ENCODE data around the gene PDGFRB.

PDGFRB gene

DNA sequence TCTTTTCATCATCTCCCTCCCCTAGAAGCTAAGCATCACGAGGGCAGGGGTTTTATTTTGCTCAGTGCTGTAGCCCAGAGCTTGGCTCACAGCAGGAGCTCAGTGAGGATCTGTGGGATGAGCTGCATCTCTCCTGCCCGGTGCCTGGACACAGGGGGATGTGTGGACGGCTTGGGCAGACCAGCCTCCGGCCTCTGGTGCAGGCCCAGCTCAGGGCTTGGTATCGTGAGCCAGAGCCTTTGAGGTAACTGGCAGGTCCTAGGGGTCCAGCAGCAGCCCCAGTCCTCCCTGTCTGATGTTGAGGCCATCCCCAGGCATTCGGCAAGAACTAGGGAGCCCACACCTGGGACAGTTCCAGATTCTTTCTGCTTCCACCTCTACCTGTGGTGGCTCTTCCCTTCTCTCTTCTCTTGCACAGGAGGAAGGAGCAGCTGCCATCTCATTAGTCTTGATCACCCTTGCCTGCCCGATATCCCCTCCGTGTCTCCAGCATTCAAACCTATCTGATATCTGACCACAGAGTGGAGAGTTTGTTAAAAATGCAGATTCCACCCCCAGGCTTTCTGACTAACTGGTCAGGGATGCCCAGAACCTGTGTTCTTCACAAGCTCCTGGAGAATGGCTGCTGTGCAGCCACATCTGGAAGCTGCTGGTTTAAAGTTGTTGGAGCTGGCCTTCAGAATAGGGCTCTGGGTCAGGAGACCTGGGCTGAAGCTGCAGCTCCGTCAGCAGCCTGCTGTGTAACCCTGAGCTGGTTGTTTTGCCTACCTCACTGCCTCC, 26.3 kb upstream of the PDGFRB start:
- Histone ChIP-seq H4K20me1 (ENCODE audit: insufficient read depth, low read length) (no peaks in the 10 kb centered on the region), H2AFZ (ENCODE audit: low read depth, low read length) (no peak overlapping the region), H3K4me3 (ENCODE audit: low read length) (no peak overlapping the region), H3K27ac (ENCODE audit: low read length) (no peak overlapping the region), H3K27me3 (ENCODE audit: low read depth, low read length) (no peaks in the 10 kb centered on the region), H3K4me2 (ENCODE audit: low read length) (no peak overlapping the region), H3K36me3 (replicated peaks; ENCODE audit: low read depth, low read length) (no peaks in the 10 kb centered on the region), H3K79me2 (ENCODE audit: low read length) (no peaks in the 10 kb centered on the region), H3K4me1 (ENCODE audit: low read length) (peaks cover 9% of the 10 kb centered on the region; the same call in 1 of the 2 replicates), H3K9me3 (ENCODE audit: insufficient read depth, low read length) (no peaks in the 10 kb centered on the region), H3K9ac (ENCODE audit: low read length) (no peak overlapping the region)
- TF ChIP-seq EZH2phosphoT487 (IDR thresholded peaks at IDR 0.05; ENCODE audit: low read depth): no peak
- TF ChIP-seq, protein P1, sequence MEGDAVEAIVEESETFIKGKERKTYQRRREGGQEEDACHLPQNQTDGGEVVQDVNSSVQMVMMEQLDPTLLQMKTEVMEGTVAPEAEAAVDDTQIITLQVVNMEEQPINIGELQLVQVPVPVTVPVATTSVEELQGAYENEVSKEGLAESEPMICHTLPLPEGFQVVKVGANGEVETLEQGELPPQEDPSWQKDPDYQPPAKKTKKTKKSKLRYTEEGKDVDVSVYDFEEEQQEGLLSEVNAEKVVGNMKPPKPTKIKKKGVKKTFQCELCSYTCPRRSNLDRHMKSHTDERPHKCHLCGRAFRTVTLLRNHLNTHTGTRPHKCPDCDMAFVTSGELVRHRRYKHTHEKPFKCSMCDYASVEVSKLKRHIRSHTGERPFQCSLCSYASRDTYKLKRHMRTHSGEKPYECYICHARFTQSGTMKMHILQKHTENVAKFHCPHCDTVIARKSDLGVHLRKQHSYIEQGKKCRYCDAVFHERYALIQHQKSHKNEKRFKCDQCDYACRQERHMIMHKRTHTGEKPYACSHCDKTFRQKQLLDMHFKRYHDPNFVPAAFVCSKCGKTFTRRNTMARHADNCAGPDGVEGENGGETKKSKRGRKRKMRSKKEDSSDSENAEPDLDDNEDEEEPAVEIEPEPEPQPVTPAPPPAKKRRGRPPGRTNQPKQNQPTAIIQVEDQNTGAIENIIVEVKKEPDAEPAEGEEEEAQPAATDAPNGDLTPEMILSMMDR (IDR thresholded peaks at IDR 0.05; ENCODE audit: low read depth, low read length): no peak

DNA sequence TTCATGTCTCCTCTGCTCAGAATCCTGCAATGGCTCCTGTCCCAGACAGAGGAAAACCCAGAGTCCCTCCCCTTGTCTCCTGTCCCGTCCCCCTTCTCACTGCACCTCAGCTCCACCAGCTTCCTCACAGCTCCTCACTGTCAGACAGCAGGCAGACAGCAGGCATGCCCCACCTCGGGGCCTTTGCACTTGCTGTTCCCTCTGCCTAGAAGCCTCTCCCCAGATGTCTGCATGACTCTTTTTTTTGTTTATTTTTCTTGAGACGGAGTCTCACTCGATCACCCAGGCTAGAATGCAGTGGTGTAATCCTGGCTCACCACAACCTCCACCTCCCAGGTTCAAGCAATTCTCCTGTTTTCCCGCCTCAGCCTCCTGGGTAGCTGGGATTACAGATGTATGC, 25.4 kb upstream of the PDGFRB start:
- no peaks in the 10 kb centered on the region for H3K79me2 ChIP-seq (ENCODE audit: low read length)
- no peak overlapping the region for H3K9ac ChIP-seq (ENCODE audit: low read length)
- H3K27me3 ChIP-seq (ENCODE audit: low read depth, low read length): no peaks in the 10 kb centered on the region
- peaks cover 9% of the 10 kb centered on the region; the same call in 1 of the 2 replicates for H3K4me1 ChIP-seq (ENCODE audit: low read length)
- no peaks in the 10 kb centered on the region for H4K20me1 ChIP-seq (ENCODE audit: insufficient read depth, low read length)
- H3K27ac ChIP-seq (ENCODE audit: low read length): no peak overlapping the region
- TF ChIP-seq EZH2phosphoT487 (IDR thresholded peaks at IDR 0.05; ENCODE audit: low read depth): no peak
- TF ChIP-seq, protein P1 (IDR thresholded peaks at IDR 0.05; ENCODE audit: low read depth, low read length): no peak
- H3K9me3 ChIP-seq (ENCODE audit: insufficient read depth, low read length): no peaks in the 10 kb centered on the region
- no peak overlapping the region for H3K4me2 ChIP-seq (ENCODE audit: low read length)
- H3K36me3 ChIP-seq (replicated peaks; ENCODE audit: low read depth, low read length): no peaks in the 10 kb centered on the region
- peak overlapping the region; percentile 74; the same call in 1 of the 2 replicates for H2AFZ ChIP-seq (ENCODE audit: low read depth, low read length)
- no peak overlapping the region for H3K4me3 ChIP-seq (ENCODE audit: low read length)

DNA sequence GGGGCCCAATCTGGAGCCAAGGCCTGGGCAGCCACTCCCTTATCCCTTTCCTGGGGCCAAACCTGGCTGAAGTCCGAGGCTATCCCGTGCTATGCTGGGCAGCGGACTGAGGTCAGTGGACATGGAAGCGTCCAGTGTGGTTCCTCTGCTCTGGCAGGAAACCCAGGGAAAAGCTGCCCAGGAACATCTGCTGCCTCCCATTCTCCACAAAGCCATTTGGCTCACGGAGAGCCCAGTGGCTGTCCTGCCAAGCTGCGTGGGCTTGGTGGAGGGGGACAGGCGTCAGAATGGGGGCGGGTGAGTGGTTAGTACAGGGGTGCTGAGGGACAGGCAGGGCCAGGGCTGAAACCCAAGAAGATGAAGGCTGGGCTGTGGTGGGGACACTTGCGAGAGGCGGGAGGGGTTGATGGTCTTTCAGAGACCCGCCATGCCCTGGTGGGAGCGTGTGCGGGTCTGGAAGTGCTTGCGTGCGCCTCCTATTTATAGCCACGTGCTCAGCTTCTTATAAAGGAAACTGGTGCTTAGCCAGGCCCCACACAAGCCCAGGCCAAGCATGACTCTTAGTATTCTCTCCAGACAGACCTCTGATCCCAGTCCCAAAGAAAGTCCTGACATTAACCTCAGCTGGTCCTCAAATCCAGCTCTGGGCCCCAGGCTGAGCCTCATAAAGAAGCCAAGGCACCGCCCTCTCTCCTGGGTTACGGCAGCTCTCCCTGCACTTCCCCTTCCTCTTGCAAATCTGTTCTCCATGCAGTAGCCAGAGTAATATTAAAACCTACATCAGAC, 24.8 kb upstream of the PDGFRB start:
- no peaks in the 10 kb centered on the region for H3K79me2 ChIP-seq (ENCODE audit: low read length)
- H3K9me3 ChIP-seq (ENCODE audit: insufficient read depth, low read length): no peaks in the 10 kb centered on the region
- H3K4me1 ChIP-seq (ENCODE audit: low read length): peaks cover 9% of the 10 kb centered on the region; the same call in 1 of the 2 replicates
- no peak overlapping the region for H3K9ac ChIP-seq (ENCODE audit: low read length)
- TF ChIP-seq EZH2phosphoT487 (IDR thresholded peaks at IDR 0.05; ENCODE audit: low read depth): no peak
- TF ChIP-seq, protein P1 (IDR thresholded peaks at IDR 0.05; ENCODE audit: low read depth, low read length): no peak
- H3K36me3 ChIP-seq (replicated peaks; ENCODE audit: low read depth, low read length): no peaks in the 10 kb centered on the region
- H3K4me2 ChIP-seq (ENCODE audit: low read length): no peak overlapping the region
- H2AFZ ChIP-seq (ENCODE audit: low read depth, low read length): peak overlapping the region; percentile 74; the same call in 1 of the 2 replicates
- no peak overlapping the region for H3K4me3 ChIP-seq (ENCODE audit: low read length)
- H4K20me1 ChIP-seq (ENCODE audit: insufficient read depth, low read length): no peaks in the 10 kb centered on the region
- no peaks in the 10 kb centered on the region for H3K27me3 ChIP-seq (ENCODE audit: low read depth, low read length)
- no peak overlapping the region for H3K27ac ChIP-seq (ENCODE audit: low read length)

DNA sequence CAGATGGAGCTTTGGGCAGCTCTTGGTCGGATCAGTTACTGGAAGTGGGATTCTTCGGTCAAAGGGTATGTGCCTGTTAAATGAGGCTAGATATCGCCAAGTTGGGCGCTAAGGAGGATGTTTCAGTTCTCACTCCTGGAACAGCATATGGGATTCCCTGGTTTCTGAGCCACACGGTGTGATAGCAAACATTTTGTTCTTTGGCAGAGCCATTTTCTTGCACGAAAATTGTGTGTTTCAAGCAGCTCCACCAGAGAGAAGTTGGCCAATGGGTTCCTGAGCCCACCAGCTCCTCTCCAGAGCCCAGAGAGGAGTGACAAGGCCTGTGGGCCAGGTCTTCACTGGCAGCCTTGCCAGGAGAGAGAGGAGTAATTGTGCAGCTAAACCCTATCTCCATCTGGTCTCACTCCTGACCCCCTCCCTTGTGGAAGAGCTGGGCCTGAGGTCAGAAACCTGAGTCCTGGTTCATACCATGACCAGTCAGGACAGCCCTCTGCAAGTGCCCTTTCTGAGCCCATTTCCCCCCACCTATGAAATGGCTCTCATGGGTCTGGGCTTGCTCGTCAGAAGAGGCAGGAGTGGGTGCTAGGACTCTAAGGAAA, 23.5 kb upstream of the PDGFRB start:
- Histone ChIP-seq H4K20me1 (ENCODE audit: insufficient read depth, low read length) (no peaks in the 10 kb centered on the region), H3K4me3 (ENCODE audit: low read length) (no peak overlapping the region), H3K27me3 (ENCODE audit: low read depth, low read length) (no peaks in the 10 kb centered on the region), H3K9me3 (ENCODE audit: insufficient read depth, low read length) (no peaks in the 10 kb centered on the region), H2AFZ (ENCODE audit: low read depth, low read length) (no peak overlapping the region), H3K36me3 (replicated peaks; ENCODE audit: low read depth, low read length) (no peaks in the 10 kb centered on the region), H3K79me2 (ENCODE audit: low read length) (no peaks in the 10 kb centered on the region), H3K4me2 (ENCODE audit: low read length) (no peak overlapping the region), H3K4me1 (ENCODE audit: low read length) (peaks cover 9% of the 10 kb centered on the region; the same call in 1 of the 2 replicates), H3K9ac (ENCODE audit: low read length) (no peak overlapping the region), H3K27ac (ENCODE audit: low read length) (no peak overlapping the region)
- TF ChIP-seq, protein P1 (IDR thresholded peaks at IDR 0.05; ENCODE audit: low read depth, low read length): no peak
- TF ChIP-seq EZH2phosphoT487 (IDR thresholded peaks at IDR 0.05; ENCODE audit: low read depth): no peak
